Neural cell (in vitro differentiated cells): ENCODE data around the gene SUMF1. TPM values are rescaled to one million over a fixed set of nuclear protein-coding genes. Genes with fewer than 3 reads are reported as not detected.

Experiments used
- H2AFZ ChIP-seq: fragments of 200-600, 300-800 bp; sonication (generic), shearing (Covaris generic); 2 replicates; pipeline ENCODE4 v1.6.0; 2014; ENCODE audit warnings: low read depth, mild to moderate bottlenecking, antibody characterized with exemption, low read length, moderate library complexity
- H3F3A ChIP-seq: fragments of 200-600 bp; shearing (Covaris generic); 2 replicates; pipeline ENCODE4 v1.6.1; 2016; ENCODE audit warnings: mild to moderate bottlenecking, moderate library complexity, mixed read lengths, antibody characterized with exemption, low read length; ENCODE audit not compliant: insufficient read depth, poor library complexity, severe bottlenecking
- H3K27ac ChIP-seq: fragments of 200-600, 300-800 bp; sonication (generic), shearing (Covaris generic); 2 replicates; pipeline ENCODE4 v1.5.1; 2014; ENCODE audit warnings: mild to moderate bottlenecking, low read length, moderate library complexity
- H3K27me3 ChIP-seq: fragments of 300-800, 200-600 bp; sonication (generic), shearing (Covaris generic); 2 replicates; pipeline ENCODE4 v1.6.0; 2014; ENCODE audit warnings: mild to moderate bottlenecking, low read depth, low read length, moderate library complexity; ENCODE audit not compliant: insufficient read depth
- H3K36me3 ChIP-seq: fragments of 300-800, 200-600 bp; sonication (generic), shearing (Covaris generic); 2 replicates; pipeline ENCODE4 v1.5.1; 2014; ENCODE audit warnings: mild to moderate bottlenecking, antibody characterized with exemption, low read length, moderate library complexity; ENCODE audit not compliant: insufficient read depth
- H3K4me2 ChIP-seq: fragments of 300-800, 200-600 bp; sonication (generic), shearing (Covaris generic); 2 replicates; pipeline ENCODE4 v1.6.0; 2014; ENCODE audit warnings: mild to moderate bottlenecking, low read length
- H3K4me3 ChIP-seq: fragments of 300-800, 200-600 bp; sonication (generic), shearing (Covaris generic); 2 replicates; pipeline ENCODE4 v1.5.1; 2014; ENCODE audit warnings: mild to moderate bottlenecking, low read length, moderate library complexity
- H3K79me2 ChIP-seq: fragments of 200-600 bp; shearing (Covaris generic); replicated peaks from 2 replicates; pipeline ENCODE4 v1.6.0; 2014; ENCODE audit warnings: mild to moderate bottlenecking, low read length, moderate library complexity; ENCODE audit not compliant: insufficient read depth
- H3K9ac ChIP-seq: fragments of 300-800, 200-600 bp; sonication (generic), shearing (Covaris generic); 2 replicates; pipeline ENCODE4 v1.6.1; 2016; ENCODE audit warnings: mild to moderate bottlenecking, low read length, mixed read lengths
- H3K9me2 ChIP-seq: fragments of 200-600 bp; shearing (Covaris generic); 2 replicates; pipeline ENCODE4 v1.6.1; 2016; ENCODE audit warnings: mild to moderate bottlenecking, low read length, mixed read lengths; ENCODE audit not compliant: insufficient read depth
- H3K9me3 ChIP-seq: fragments of 200-600, 300-800 bp; sonication (generic), shearing (Covaris generic); 2 replicates; pipeline ENCODE4 v1.6.1; 2016; ENCODE audit warnings: mild to moderate bottlenecking, mixed run types, low read length, moderate library complexity, mixed read lengths
- H4K20me1 ChIP-seq: fragments of 200-600 bp; shearing (Covaris generic); 2 replicates; pipeline ENCODE4 v1.6.1; 2016; ENCODE audit warnings: mild to moderate bottlenecking, mixed run types; ENCODE audit not compliant: insufficient read depth
- EP300 ChIP-seq: fragments of 450-650 bp; conservative IDR thresholded peaks from 2 replicates; pipeline ENCODE4 v1.6.1; 2014; ENCODE audit warnings: antibody characterized with exemption, mild to moderate bottlenecking, moderate library complexity; ENCODE audit not compliant: poor library complexity, severe bottlenecking
- EZH2 ChIP-seq: fragments of 200-600, 300-800 bp; shearing (Covaris generic), sonication (generic); IDR thresholded peaks from 2 replicates; pipeline ENCODE4 v1.6.1; 2014; ENCODE audit warnings: antibody characterized with exemption, low read length, borderline replicate concordance, mild to moderate bottlenecking; ENCODE audit not compliant: insufficient read depth, poor library complexity, severe bottlenecking
- MXI1 ChIP-seq: fragments of 450-650 bp; conservative IDR thresholded peaks from 2 replicates; pipeline ENCODE4 v1.6.1; 2014; ENCODE audit warnings: antibody characterized with exemption, mild to moderate bottlenecking; ENCODE audit not compliant: poor library complexity, severe bottlenecking
- POLR2AphosphoS5 ChIP-seq: IDR thresholded peaks from 2 replicates; pipeline ENCODE4 v1.6.1; 2012
- RAD21 ChIP-seq: fragments of 450-650 bp; conservative IDR thresholded peaks from 2 replicates; pipeline ENCODE4 v1.6.1; 2014; ENCODE audit warnings: antibody characterized with exemption, mild to moderate bottlenecking, moderate library complexity
- SMC3 ChIP-seq: fragments of 450-650 bp; conservative IDR thresholded peaks from 2 replicates; pipeline ENCODE4 v1.6.1; 2014; ENCODE audit warnings: antibody characterized with exemption, mild to moderate bottlenecking, moderate library complexity; ENCODE audit not compliant: poor library complexity
- TAF1 ChIP-seq: IDR thresholded peaks from 2 replicates; pipeline ENCODE4 v1.6.1; 2012; ENCODE audit warnings: low read depth
- polyA plus RNA-seq: library from polyadenylated mRNA; depleted of rRNA; stranded (reverse); fragments of >200 nt; gene quantifications from 2 replicates; pipeline ENCODE4 v1.2.3, GENCODE V29; 2014
- TF ChIP-seq, protein P1 (sequence below): fragments of 450-650 bp; IDR thresholded peaks from 2 replicates; pipeline ENCODE4 v1.5.1; 2014; ENCODE audit warnings: antibody characterized with exemption, mild to moderate bottlenecking, moderate library complexity; ENCODE audit not compliant: poor library complexity, severe bottlenecking
- TF ChIP-seq, protein P2 (sequence below): IDR thresholded peaks from 2 replicates; pipeline ENCODE4 v1.6.1; 2012; ENCODE audit warnings: borderline replicate concordance

The SUMF1 gene
- polyA plus RNA-seq, 1 donor from 2014 or later, result 3.6 TPM

- Histone ChIP-seq H3K9me2 (no peaks in the 10 kb centered on the region), H3K4me2 (no peak overlapping the region), H3K4me3 (no peak overlapping the region), H3K79me2 (no peaks in the 10 kb centered on the region), H2AFZ (no peak overlapping the region), H3K9ac (no peak overlapping the region), H3F3A (no peaks in the 10 kb centered on the region), H3K27ac (no peak overlapping the region), H3K27me3 (no peaks in the 10 kb centered on the region), H4K20me1 (no peaks in the 10 kb centered on the region), H3K36me3 (no peaks in the 10 kb centered on the region), H3K9me3 (no peaks in the 10 kb centered on the region)
- no peak for TF ChIP-seq EP300
- no peak for TF ChIP-seq POLR2AphosphoS5
- TF ChIP-seq RAD21, result no peak
Measured at GRCh38 chr3:4358273-4358672, 108.8 kb downstream of the SUMF1 start.

- Histone ChIP-seq H3K9me2 (no peaks in the 10 kb centered on the region), H4K20me1 (no peaks in the 10 kb centered on the region), H3K27ac (no peak overlapping the region), H3F3A (no peaks in the 10 kb centered on the region), H3K9ac (no peak overlapping the region), H3K36me3 (no peaks in the 10 kb centered on the region), H3K4me2 (no peak overlapping the region), H2AFZ (no peak overlapping the region), H3K27me3 (no peaks in the 10 kb centered on the region), H3K9me3 (no peaks in the 10 kb centered on the region), H3K4me3 (no peak overlapping the region), H3K79me2 (no peaks in the 10 kb centered on the region)
- TF ChIP-seq, protein P1, sequence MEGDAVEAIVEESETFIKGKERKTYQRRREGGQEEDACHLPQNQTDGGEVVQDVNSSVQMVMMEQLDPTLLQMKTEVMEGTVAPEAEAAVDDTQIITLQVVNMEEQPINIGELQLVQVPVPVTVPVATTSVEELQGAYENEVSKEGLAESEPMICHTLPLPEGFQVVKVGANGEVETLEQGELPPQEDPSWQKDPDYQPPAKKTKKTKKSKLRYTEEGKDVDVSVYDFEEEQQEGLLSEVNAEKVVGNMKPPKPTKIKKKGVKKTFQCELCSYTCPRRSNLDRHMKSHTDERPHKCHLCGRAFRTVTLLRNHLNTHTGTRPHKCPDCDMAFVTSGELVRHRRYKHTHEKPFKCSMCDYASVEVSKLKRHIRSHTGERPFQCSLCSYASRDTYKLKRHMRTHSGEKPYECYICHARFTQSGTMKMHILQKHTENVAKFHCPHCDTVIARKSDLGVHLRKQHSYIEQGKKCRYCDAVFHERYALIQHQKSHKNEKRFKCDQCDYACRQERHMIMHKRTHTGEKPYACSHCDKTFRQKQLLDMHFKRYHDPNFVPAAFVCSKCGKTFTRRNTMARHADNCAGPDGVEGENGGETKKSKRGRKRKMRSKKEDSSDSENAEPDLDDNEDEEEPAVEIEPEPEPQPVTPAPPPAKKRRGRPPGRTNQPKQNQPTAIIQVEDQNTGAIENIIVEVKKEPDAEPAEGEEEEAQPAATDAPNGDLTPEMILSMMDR, result no peak
- TF ChIP-seq RAD21, result no peak
- TF ChIP-seq EP300, result no peak
- no peak for TF ChIP-seq SMC3
- TF ChIP-seq MXI1, result no peak
- TF ChIP-seq, protein P2, sequence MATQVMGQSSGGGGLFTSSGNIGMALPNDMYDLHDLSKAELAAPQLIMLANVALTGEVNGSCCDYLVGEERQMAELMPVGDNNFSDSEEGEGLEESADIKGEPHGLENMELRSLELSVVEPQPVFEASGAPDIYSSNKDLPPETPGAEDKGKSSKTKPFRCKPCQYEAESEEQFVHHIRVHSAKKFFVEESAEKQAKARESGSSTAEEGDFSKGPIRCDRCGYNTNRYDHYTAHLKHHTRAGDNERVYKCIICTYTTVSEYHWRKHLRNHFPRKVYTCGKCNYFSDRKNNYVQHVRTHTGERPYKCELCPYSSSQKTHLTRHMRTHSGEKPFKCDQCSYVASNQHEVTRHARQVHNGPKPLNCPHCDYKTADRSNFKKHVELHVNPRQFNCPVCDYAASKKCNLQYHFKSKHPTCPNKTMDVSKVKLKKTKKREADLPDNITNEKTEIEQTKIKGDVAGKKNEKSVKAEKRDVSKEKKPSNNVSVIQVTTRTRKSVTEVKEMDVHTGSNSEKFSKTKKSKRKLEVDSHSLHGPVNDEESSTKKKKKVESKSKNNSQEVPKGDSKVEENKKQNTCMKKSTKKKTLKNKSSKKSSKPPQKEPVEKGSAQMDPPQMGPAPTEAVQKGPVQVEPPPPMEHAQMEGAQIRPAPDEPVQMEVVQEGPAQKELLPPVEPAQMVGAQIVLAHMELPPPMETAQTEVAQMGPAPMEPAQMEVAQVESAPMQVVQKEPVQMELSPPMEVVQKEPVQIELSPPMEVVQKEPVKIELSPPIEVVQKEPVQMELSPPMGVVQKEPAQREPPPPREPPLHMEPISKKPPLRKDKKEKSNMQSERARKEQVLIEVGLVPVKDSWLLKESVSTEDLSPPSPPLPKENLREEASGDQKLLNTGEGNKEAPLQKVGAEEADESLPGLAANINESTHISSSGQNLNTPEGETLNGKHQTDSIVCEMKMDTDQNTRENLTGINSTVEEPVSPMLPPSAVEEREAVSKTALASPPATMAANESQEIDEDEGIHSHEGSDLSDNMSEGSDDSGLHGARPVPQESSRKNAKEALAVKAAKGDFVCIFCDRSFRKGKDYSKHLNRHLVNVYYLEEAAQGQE, result no peak
- TF ChIP-seq POLR2AphosphoS5, result no peak
Measured at GRCh38 chr3:4356546-4357410, 110.3 kb downstream of the SUMF1 start.

DNA sequence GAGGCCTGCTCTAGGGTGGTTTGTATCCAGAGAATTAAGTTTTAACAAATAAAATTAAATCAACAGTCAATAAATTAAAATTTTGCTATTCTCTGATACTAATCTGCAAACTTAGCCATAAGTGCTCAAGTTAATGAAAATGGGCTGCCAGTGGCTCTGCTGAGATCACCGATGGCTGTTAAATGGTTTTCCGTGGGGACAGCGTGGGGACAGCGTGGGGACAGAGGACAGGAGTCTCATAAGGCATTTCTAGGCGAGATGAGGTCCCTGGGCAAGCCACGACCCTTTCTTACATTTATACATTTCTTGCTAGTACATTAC lies 110.9 kb downstream of the SUMF1 start:
- Histone ChIP-seq H3K9me3 (no peaks in the 10 kb centered on the region), H3K27ac (no peak overlapping the region)

More for the DNA sequence above, 110.9 kb downstream of the SUMF1 start:
- H3K9ac ChIP-seq, result no peak overlapping the region
- no peaks in the 10 kb centered on the region for H3K36me3 ChIP-seq
- H3K79me2 ChIP-seq, result no peaks in the 10 kb centered on the region
- TF ChIP-seq EZH2 (no peak), TAF1 (no peak), POLR2AphosphoS5 (no peak), SMC3 (no peak), MXI1 (no peak), EP300 (no peak), RAD21 (no peak)
- TF ChIP-seq, protein P1, result no peak
- TF ChIP-seq, protein P2, result no peak
- no peak overlapping the region for H3K4me2 ChIP-seq
- H3K9me2 ChIP-seq, result no peaks in the 10 kb centered on the region
- no peaks in the 10 kb centered on the region for H4K20me1 ChIP-seq
- H2AFZ ChIP-seq, result no peak overlapping the region
- no peak overlapping the region for H3K4me3 ChIP-seq
- H3K27me3 ChIP-seq, result no peaks in the 10 kb centered on the region
- H3F3A ChIP-seq, result no peaks in the 10 kb centered on the region
